ENCODE results near the gene DENND4C.

Gene DENND4C

DNA sequence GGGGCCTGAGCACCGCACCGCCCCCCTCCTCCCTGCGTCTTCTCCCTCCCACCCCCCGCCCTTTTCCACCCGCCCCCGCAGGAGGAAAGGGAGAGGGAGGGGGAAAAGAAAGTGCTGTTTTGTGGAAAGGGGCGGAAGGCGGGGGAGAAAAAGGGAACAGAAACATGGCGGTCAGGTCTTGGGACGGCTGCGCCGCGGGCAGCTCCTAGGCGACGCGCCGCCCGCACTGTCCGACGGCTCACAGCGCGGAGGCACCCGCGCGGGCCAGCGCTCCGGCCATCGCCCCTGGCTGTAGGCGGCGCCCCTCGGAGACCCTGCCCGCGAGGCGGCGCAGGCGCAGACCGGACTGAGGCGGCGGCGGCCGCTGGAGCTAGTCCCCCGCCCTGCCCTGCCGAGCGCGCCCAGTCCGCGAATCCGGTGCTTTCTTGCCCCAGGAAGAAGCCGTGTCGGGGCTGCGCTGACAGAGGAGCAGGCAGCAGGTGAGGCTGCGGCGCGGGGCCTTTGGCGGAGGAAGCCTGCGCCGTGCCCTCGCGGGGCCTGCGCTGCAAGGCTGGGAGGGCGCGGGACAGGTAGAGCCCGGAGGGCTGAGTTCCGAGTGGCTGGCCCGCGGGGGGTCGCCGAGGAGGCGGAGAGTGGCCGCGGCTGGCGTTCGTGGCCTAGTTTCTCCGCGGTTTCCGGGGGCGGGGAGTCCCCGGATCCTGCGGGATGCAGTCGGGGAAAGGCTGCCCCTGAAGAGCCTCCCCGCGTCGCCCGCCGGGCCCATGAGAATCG is at the start of gene DENND4C:
Gene DENND4C (plus strand): TSS at position 339 of the 771 bp plus-strand sequence. CDS start 45,482 bp downstream, outside the sequence.
- DNase-seq (ENCODE audit: insufficient read length, low spot score) (peak; percentile 51), FAIRE-seq (no peak)
- TF ChIP-seq, protein P1, sequence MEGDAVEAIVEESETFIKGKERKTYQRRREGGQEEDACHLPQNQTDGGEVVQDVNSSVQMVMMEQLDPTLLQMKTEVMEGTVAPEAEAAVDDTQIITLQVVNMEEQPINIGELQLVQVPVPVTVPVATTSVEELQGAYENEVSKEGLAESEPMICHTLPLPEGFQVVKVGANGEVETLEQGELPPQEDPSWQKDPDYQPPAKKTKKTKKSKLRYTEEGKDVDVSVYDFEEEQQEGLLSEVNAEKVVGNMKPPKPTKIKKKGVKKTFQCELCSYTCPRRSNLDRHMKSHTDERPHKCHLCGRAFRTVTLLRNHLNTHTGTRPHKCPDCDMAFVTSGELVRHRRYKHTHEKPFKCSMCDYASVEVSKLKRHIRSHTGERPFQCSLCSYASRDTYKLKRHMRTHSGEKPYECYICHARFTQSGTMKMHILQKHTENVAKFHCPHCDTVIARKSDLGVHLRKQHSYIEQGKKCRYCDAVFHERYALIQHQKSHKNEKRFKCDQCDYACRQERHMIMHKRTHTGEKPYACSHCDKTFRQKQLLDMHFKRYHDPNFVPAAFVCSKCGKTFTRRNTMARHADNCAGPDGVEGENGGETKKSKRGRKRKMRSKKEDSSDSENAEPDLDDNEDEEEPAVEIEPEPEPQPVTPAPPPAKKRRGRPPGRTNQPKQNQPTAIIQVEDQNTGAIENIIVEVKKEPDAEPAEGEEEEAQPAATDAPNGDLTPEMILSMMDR (IDR thresholded peaks at IDR 0.05; ENCODE audit: insufficient read depth, missing control alignments) = peak; percentile 12

DNA sequence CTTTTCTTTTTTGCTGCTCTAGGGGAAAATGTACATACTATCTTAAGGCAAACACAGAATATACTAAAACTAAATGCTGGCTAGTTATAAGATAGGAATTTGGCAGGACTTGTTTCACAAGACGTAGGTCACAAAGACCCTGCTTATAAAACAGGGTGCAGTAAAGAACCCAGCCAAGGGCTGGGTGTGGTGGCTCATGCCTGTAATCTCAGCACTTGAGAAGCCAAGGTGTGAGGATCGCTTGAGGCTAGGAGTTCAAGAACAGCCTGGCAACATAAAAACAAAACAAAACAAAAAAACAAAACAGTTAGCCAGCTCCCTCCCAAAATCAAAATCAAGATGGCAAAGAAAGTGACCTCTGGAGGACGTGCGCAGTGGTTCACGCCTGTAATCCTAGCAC is 49.5 kb upstream of the DENND4C start:
- DNase-seq (ENCODE audit: insufficient read length, low spot score) (no peak), FAIRE-seq (no peak)
- TF ChIP-seq, protein P1 (IDR thresholded peaks at IDR 0.05; ENCODE audit: insufficient read depth, missing control alignments) = no peak

DNA sequence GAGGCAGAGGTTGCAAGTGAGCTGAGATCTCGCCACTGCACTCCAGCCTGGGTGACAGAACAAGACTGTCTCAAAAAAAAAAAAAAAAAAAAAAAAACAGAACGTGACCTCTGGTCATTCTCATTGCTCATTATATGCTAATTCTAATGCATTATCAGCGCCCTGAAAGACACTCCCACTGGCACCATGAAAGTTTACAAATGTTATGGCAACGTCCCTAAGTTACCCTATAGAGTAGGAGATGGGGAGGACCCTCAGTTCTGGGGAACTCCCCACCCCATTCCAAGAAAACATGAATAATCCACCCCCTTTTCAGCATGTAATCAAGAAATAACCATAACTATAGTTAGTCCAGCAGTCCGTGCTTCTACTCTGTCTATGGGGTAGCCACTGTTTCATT is 48.9 kb upstream of the DENND4C start:
- FAIRE-seq = no peak
- TF ChIP-seq, protein P1 (IDR thresholded peaks at IDR 0.05; ENCODE audit: insufficient read depth, missing control alignments) = no peak
- no peak for DNase-seq (ENCODE audit: insufficient read length, low spot score)

DNA sequence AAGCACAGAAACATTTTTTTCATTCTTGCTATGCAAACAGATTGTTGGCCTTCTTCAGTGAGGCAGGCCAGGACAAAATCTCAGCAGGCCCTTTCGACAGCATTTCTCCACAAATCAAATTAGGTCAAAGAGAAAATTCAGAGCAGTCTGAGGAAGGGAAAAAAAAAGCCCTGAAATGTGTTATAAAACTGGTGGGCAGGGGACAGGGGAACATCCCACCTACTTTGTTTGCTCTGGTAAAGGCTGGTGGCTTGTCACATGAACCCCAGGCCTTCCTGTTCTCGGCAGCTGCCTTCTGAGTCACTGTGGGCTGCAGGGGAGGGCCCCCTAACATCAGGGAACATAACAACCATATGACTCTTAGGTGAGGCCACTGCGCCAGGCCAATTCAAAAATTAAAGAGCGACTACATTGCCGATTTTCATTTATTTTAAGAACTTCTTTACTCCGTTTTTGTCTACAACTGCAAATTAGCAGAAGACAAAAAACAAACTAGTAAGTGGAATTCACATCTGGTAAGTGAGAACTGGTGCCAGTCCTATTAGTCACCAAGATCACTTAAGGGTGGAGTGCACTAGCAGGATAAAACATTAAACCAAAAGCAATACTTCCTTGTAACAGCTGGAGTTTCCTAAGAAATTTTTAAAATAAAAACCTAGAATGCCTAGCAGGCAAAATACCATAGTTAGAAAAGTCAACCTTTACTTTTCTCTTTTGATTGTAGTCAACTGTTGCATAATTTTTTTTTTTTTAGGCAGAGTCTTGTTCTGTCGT is 46.2 kb upstream of the DENND4C start:
- no peak for DNase-seq (ENCODE audit: insufficient read length, low spot score)
- TF ChIP-seq, protein P1 (IDR thresholded peaks at IDR 0.05; ENCODE audit: insufficient read depth, missing control alignments) = no peak
- FAIRE-seq = no peak

DNA sequence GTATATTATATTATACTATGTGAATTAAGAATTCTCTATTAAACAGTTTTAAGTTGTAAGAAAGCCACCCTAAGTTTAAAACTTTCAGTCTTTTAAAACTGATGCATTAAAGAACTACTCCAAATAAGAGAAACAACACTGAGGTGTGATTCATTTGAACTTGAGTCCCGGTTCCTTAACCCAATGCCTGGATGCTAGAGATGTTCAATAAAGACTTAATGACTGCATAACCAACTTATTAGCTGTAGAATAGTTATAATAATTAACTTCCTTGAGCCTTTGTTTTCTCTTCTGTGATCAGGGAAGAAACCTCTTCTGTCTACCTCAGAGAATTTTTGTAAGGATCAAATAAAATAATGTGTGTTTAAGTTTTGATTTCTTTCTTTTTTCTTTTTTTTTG is 45.3 kb upstream of the DENND4C start:
- TF ChIP-seq, protein P1 (IDR thresholded peaks at IDR 0.05; ENCODE audit: insufficient read depth, missing control alignments) = no peak
- DNase-seq (ENCODE audit: insufficient read length, low spot score) = no peak
- no peak for FAIRE-seq

DNA sequence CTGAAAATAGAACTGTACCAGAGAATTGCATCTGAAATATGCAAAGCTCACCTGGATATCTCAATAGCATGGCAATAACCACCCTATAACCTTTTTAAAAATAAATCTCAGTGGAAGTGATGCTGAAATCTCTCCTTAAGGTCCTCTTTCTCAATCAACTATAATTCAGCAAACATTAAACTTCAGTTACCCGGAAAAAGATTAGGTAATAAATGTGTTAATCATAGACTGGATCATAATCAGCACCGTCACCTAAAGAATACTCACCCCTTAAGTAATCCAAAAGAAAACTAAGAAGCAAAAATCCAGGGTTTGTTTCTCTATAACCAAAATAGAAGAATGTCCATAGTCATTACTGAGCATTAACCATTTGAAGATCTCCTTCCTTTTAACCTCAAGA is 44.3 kb upstream of the DENND4C start:
- TF ChIP-seq, protein P1 (IDR thresholded peaks at IDR 0.05; ENCODE audit: insufficient read depth, missing control alignments) = no peak
- DNase-seq (ENCODE audit: insufficient read length, low spot score) (no peak), FAIRE-seq (no peak)

DNA sequence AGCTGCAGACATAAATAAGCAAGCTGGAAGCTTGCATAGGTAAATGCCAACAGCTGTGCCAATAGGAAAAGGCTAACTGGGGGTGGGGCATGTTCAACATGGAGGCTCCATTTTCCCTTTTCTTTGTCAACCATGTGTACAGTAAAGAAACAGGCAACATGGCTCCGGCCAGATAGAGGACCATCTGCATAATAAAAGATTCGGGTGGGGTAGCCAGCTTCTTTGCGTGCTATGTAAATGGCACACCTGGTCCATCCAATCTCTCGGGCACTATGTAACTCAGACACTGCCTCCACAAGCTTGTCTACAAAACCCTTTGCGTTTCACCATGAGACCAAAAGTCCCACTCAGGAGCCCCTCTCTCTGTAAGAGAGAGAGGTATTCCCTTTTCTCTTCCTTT is 41.7 kb upstream of the DENND4C start:
- no peak for DNase-seq (ENCODE audit: insufficient read length, low spot score)
- no peak for FAIRE-seq
- TF ChIP-seq, protein P1 (IDR thresholded peaks at IDR 0.05; ENCODE audit: insufficient read depth, missing control alignments) = no peak

Data from D721Med (cell line).